HG03060 (cell line): ENCODE results near the gene RAD51C.
"Not testable (repeated sequence)": the region's sequence is repeated elsewhere in the genome, so short reads cannot be mapped to it uniquely, and the experiment has no call there.

Experiments
- ATAC-seq: cut with Tn5 transposase; IDR thresholded peaks from one replicate; pipeline ENCODE4 v1.9.1; 2021; ENCODE audit warnings: low read depth, moderate number of reproducible peaks; ENCODE audit not compliant: unreplicated experiment

Gene RAD51C

GRCh38 chr17:58730937-58731336 is 38.5 kb downstream of the RAD51C start:
- ATAC-seq: no peak

- ATAC-seq: no peak
These were observed 41.6 kb downstream of the RAD51C start for GRCh38 chr17:58734040-58734439.

- ATAC-seq: no peak
These were observed 42.4 kb downstream of the RAD51C start for GRCh38 chr17:58734811-58735210.

- no peak for ATAC-seq
These were observed 48.8 kb downstream of the RAD51C start for GRCh38 chr17:58741121-58741625.

GRCh38 chr17:58747674-58748073 is 55.3 kb downstream of the RAD51C start:
- no peak for ATAC-seq

- not testable (repeated sequence) for ATAC-seq
These were observed 57.2 kb downstream of the RAD51C start for GRCh38 chr17:58749627-58750026.

GRCh38 chr17:58753026-58753425 is 60.6 kb downstream of the RAD51C start:
- ATAC-seq: no peak

- ATAC-seq: no peak
These were observed 62.8 kb downstream of the RAD51C start for GRCh38 chr17:58755269-58755576.

- no peak for ATAC-seq
These were observed 63.3 kb downstream of the RAD51C start, which contains the start of gene PPM1E for GRCh38 chr17:58755577-58756245. PPM1E (plus strand) TSS chr17:58755854.

GRCh38 chr17:58756246-58757161 is 64.1 kb downstream of the RAD51C start:
- no peak for ATAC-seq

- no peak for ATAC-seq
These were observed 64.8 kb downstream of the RAD51C start for GRCh38 chr17:58757162-58757613.

- no peak for ATAC-seq
These were observed 66.5 kb downstream of the RAD51C start for GRCh38 chr17:58758890-58759289.

- ATAC-seq: no peak
These were observed 67.1 kb downstream of the RAD51C start for GRCh38 chr17:58759522-58759921.

GRCh38 chr17:58760248-58760647 is 67.8 kb downstream of the RAD51C start:
- ATAC-seq: no peak

GRCh38 chr17:58763263-58763662 is 70.9 kb downstream of the RAD51C start:
- ATAC-seq: no peak

- ATAC-seq: no peak
These were observed 72.0 kb downstream of the RAD51C start for GRCh38 chr17:58764373-58764772.

- not testable (repeated sequence) for ATAC-seq
These were observed 86.1 kb downstream of the RAD51C start for GRCh38 chr17:58778482-58778881.

- no peak for ATAC-seq
These were observed 87.0 kb downstream of the RAD51C start for GRCh38 chr17:58779446-58779845.

GRCh38 chr17:58783380-58783779 is 91.0 kb downstream of the RAD51C start:
- no peak for ATAC-seq

- ATAC-seq: no peak
These were observed 92.7 kb downstream of the RAD51C start for GRCh38 chr17:58785097-58785496.
